ENCODE data around the gene TWIST2.

GRCh38 chr2:238879043-238879442 is 31.2 kb downstream of the TWIST2 start:
- TF ChIP-seq REST (IDR thresholded peaks at IDR 0.05; ENCODE audit: insufficient replicate concordance, low read depth) = no peak
- TF ChIP-seq CTCF (IDR thresholded peaks at IDR 0.05; ENCODE audit: insufficient read depth, low read length) = no peak
- TF ChIP-seq POLR2AphosphoS5 (IDR thresholded peaks at IDR 0.05; ENCODE audit: low read depth) = no peak
- no peak for TF ChIP-seq SPI1 (IDR thresholded peaks at IDR 0.05; ENCODE audit: borderline replicate concordance, low read depth)

Data from HL-60 (cell line).